HG02943 (cell line): ENCODE results near the gene EIF4G3.
"Not testable (repeated sequence)": the region's sequence is repeated elsewhere in the genome, so short reads cannot be mapped to it uniquely, and the experiment has no call there.

Source experiments
- ATAC-seq: cut with Tn5 transposase; IDR thresholded peaks from one replicate; pipeline ENCODE4 v1.9.1; 2021; ENCODE audit warnings: mild to moderate bottlenecking, low read depth, moderate library complexity; ENCODE audit not compliant: unreplicated experiment

Gene EIF4G3, protein sequence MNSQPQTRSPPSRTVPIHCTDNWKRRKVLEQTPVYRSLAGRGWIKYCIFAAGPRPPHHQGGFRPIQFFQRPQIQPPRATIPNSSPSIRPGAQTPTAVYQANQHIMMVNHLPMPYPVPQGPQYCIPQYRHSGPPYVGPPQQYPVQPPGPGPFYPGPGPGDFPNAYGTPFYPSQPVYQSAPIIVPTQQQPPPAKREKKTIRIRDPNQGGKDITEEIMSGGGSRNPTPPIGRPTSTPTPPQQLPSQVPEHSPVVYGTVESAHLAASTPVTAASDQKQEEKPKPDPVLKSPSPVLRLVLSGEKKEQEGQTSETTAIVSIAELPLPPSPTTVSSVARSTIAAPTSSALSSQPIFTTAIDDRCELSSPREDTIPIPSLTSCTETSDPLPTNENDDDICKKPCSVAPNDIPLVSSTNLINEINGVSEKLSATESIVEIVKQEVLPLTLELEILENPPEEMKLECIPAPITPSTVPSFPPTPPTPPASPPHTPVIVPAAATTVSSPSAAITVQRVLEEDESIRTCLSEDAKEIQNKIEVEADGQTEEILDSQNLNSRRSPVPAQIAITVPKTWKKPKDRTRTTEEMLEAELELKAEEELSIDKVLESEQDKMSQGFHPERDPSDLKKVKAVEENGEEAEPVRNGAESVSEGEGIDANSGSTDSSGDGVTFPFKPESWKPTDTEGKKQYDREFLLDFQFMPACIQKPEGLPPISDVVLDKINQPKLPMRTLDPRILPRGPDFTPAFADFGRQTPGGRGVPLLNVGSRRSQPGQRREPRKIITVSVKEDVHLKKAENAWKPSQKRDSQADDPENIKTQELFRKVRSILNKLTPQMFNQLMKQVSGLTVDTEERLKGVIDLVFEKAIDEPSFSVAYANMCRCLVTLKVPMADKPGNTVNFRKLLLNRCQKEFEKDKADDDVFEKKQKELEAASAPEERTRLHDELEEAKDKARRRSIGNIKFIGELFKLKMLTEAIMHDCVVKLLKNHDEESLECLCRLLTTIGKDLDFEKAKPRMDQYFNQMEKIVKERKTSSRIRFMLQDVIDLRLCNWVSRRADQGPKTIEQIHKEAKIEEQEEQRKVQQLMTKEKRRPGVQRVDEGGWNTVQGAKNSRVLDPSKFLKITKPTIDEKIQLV (N-terminal part only)

DNA sequence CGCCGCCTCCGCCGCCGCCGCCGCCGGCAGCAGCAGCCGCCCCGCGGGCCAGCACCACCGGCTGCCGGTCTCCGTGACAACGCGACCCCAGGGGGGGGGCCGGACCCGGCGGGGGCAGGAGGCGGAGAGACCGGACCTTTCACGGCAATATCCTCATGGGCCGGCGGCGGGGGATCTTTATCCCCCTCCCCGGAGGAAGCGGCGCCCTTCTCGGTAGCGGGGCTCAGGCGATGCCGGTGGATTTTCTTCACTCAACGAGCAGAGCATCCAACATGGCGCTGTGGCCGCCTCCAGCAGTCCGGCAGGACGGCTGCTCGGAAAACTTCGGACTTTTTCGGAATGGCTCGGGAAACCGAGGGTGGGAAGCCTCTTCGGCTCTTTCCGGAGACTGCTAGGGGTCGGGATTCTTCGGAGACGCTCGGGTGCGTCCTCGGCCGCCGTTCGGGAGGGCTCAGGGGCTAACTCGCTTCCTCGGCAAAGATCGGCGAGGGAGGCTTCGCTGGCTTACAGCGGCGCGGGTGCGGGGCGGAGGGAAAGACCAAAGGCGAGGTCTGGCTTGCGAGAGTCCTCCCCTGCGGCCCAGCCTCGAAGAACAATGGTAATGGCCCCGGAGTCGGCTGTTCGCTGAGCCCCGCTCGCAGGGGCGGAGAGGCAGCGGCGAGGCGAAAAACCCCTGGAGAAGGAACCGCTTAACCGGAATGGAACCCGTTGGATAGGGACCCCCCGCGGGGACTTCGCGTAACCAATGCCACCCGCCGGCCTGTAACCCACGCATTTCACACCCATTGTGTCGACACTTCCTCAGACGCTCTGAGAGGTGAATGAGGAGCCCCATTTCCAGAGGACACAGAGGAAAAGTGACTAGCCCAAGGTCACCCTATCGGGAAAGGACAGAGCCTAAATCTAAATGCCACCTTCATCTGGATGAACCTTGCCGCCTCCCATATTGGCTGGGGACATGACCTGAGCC, at the start of gene EIF4G3:
TSS of gene EIF4G3 (minus strand) at position 312 of the 970 bp plus-strand sequence. CDS start 174,155 bp downstream, outside the sequence.
- ATAC-seq, result peak; percentile 91

DNA sequence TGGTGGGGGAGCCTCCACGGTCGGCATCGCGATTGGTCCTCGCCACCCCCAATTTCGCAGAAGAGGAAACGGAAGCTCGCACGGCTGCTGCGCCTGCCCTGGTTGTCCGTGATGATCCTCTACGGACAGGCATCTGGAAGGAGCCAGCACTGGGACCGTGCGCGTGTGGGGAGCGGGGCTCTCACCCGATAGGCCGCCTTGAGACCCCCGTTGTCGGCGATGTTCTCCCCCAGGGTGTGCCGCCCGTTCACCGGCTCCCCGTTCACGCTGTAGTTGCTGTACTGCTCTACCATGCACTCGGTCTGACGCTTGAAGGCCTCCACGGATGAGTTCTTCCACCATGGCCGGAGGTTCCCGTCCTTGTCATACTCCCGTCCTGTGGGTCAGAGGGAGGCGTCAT, 48.4 kb upstream of the EIF4G3 start:
- no peak for ATAC-seq

DNA sequence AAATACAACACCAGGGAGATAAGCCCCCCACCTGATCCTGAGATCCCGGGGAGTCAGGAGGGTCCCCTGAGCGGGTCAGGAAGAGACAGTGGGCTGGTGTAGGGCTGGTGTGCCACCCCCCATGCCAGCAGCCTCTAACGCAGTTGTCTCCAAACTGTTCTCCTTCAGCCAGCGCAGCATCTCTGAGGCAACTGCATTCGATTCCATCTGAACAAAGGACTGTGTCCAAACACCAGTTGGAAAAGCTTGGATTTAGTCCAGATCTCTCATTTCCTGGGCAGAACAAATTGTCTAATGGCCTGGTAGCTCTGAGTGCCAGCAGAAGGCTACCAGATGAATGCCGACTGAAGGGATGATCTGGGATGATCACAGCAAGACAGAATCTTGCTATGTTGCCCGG, 44.1 kb upstream of the EIF4G3 start:
- ATAC-seq, result no peak

DNA sequence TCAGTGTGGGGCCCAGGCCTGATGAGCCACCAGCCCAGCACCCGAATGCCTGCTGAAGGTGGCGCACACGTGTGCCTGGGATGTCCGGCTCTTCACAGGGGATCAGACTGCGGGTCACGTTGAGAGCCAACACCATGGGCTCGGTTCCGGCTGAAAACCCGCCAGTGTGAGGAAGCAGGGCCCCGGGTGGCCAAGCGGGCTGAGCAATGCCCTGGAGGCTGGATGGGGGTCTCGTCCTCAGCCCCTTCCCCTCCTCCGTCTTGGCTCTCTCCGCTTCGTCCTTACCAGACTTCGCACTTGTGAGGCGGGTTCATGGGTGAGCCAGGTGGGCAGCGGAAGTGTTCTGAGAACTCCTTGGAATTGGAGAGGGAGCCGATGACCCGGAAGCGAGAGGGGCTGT, 43.0 kb upstream of the EIF4G3 start:
- no peak for ATAC-seq

DNA sequence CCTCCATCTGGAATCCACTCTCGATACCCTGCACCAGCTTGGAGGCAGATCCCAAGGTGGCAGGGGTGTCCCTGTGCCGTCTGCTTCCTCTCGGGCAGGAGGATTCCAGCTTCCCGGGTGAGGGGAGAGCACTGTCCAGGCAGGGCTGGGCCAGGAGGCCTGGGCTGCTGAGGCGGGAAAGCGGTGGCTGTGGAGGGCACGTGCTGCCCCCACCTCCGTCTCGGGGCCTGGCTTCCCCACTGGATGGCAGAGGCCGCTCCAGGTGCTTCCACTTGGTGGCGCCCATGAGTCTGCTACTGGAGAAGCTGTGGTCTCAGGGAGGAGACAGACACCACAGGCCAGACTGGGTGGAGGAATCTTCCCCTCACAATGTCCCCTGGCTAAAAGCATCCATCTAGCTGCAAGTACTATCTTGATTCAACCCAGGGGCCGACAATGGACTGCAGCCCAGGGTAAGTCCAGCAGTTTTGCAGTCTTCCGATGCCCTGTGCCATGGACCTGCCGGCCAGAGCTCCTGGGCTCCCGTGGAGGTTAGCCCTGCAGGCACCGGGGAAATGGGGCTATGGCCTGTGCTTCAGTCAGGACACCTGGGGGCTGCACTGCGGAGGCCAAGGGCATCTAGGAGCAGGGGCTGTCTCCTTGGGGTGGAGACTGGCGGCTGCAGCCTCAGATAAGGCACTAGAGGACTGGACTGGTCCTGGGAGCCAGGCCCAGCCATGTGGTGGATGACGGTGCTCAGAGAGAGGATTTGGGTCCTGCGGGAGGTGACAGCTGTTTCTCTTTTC, 41.3 kb upstream of the EIF4G3 start:
- ATAC-seq, result no peak

DNA sequence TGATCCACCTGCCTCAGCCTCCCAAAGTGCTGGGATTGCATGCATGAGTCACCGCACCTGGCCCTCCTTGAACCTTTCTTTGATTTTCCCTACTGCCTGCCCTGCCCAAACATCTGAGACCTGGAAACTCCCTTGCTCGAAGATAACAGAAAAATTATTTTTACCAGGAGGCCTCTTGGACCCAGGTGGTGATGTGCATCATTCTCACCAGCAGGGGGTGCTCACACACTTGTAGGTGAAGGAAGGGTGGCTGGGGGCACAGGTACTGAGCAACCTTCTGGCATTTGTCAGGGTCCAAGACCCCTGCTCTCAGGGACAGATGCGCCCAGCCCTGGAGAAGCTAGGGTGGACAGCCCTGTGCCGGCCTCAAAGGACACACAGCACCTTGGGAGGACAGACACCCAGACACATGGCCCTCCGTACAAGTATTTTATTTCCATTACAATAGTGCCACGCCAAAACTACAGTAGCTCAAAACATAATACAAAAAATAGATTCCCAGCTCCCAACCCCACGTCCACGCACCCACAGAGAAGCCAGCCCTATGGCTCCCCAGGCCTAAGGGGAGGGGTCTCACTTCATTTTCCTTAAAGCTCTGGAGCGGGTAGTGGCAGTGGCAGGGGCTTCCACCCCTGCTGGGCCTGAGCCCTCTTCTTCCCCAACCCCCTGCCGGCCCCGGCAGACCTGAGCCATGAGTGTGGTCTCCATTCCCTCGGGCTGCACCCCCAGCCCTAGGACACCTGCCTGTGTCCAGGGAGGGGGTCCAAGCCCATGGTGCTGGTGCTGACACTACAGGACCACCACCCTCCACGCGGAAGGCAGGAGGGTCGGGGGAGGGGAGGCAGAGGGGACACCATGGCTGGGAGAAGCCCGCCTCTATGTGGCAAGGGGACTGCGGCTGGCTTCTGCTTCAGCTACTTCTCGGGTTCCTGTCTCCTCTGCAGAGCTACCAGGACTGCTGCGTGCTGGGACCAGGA, 40.4 kb upstream of the EIF4G3 start:
- ATAC-seq, result no peak

DNA sequence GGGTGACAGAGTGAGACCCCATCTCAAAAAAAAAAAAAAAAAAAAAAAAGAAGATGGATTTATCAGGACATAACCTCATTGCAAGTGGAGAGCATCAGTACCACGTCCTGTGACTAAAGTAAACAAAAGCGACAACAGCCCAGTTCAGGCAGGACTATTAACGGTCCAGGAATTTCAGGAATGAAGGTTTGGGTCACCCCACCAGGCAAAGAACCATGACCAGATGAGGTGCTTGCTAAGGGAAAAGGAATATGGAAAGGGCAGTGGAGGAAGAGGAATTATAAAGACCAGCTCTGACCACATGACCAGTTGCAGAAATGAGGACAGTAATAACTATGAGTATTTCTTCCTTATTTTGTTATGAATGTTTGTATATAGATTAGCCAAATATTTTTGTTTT, 35.4 kb upstream of the EIF4G3 start:
- no peak for ATAC-seq

DNA sequence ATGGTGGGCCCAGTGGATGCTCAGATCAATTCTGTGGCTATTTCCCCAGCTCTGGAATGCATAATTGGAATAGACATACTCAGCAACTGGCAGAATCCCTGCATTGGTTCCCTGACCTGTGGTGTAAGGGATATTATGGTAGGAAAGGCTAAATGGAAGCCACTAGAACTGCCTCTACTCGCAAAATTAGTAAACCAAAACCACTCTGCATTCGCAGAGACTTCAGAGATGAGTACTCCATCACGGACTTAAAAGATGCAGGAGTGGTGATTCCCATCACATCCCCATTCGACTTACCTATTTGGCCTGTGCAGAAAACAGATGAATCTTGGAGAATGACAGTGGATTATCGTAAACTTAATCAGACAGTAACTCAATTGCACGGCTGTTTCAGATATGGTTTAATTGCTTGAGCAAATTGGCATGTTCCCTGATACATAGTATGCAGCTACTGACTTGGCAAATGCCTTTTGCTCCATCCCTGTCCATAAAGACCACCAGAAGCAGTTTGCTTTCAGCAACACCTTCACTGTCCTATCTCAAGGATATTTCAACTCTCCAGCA, 31.5 kb upstream of the EIF4G3 start:
- ATAC-seq, result not testable (repeated sequence)

DNA sequence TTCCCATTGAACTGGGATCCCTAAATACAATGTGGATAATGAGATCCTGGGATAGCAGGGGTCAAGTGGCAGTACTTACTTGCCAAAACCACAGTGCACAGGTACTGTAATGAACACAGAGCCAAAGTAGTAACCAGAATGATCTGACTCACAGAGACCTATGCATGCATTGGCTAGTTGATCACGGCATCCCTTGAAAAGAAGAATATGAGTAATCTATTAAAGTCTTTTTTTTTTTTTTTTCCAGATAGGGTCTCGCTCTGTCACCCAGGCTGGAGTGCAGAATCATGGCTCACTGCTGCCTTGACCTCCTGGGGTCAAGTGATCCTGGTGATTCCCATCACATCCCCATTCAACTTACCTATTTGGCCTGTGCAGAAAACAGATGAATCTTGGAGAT, 29.4 kb upstream of the EIF4G3 start:
- ATAC-seq, result no peak

DNA sequence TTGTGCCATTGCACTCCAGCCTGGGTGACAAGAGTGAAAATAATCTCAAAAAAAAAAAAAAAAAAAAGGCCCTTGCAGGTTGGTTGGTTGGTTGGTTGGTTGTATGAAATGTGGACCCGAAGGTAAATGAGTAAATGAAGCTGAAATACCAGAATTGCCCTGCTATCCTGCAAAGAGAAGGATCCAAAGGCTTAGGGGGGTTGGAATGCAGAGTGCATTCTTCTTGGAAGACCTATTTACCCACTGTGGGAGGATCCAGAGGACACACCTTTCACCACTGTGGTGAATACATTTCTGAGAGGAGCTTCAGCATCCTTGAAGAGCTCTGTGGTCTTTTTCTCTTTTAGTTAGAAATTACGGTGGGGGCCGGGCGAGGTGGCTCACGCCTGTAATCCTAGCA, 28.7 kb upstream of the EIF4G3 start:
- no peak for ATAC-seq

DNA sequence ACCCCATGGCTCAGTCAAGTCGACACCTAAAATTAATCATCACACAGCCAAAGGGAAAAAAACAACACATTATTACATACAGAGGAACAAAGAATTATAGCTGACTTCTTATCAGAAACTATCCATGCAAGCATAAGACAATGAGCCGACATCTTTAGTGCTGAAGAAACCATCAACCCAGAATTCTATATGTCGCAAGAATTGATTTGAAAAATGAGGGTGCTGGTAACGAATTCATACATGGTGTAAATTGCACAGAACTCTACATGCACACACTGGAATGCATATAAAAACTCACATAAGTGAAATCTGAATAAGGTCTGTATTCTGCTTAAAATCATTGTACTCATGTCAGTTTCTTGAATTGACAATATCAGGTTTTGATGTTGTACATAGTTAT, 25.0 kb upstream of the EIF4G3 start:
- ATAC-seq, result no peak

DNA sequence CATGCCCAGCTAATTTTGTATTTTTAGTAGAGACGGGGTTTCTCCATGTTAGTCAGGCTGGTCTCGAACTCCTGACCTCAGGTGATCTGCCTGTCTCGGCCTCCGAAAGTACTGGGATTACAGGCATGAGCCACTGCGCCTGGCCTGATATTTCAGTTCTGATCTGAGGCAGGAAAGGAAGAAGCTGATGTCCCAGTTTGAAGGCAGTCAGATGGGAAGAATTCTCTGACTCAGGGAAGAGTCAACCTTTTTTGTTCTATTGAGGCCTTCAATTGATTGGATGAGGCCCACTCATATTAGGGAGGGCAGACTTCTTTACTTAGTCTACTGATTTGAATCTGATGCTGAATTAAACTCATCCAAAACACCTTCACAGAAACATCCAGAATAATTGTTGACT, 24.5 kb upstream of the EIF4G3 start:
- ATAC-seq, result not testable (repeated sequence)

DNA sequence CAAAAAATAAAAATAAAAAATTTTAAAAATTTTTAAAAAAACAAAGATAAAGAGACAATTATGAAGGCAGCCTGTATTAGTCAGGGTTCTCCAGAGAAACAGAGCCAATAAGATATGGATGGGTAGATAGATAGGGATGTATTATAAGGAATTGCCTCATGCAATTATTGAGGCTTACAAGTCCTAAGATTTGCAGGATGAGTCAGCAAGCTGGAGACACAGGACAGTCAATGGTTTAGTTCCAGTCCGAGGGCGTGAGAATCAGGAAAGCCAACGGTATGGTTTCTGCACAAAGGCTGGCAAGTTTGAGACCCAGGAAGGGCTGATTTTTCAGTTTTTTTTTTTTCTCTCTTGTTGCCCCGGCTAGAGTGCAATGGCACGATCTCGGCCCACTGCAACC, 24.1 kb upstream of the EIF4G3 start:
- ATAC-seq, result no peak

DNA sequence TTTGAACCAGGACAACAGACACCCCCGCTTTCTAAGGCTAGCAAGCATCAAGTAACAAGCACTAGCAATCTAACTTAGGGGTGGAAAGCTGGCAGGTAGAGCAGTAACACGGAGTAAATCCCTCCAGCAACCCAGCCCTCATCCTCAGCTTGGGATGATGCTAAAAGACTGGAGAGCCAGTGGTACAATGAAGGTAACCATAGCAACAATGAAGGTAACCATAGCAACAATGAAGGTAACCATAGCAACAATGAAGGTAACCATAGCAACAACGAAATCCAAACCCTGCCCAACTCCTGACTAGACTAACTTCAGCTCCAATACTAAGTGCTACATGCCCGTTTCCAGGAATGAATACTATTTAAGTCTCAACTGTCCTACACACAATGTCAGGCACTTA, 22.2 kb upstream of the EIF4G3 start:
- ATAC-seq, result no peak

DNA sequence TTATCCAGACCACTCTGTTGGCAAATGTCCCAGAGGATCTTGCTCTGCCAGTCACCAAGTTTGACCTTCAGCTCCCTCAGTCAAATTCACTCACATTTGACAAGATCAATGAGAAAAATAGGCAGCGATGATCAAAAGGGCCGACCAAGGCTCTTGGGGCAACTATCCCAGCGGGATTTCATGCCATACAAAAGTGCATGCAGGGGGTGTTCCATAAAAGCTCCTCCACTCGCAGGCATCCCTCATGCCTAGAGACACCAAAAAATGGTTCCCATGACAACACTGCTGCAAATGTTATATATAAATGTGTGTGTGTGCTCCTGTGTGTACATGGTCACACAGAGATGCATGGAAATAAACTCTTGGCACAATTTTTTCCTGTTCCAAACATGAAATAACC, 16.2 kb upstream of the EIF4G3 start:
- no peak for ATAC-seq

DNA sequence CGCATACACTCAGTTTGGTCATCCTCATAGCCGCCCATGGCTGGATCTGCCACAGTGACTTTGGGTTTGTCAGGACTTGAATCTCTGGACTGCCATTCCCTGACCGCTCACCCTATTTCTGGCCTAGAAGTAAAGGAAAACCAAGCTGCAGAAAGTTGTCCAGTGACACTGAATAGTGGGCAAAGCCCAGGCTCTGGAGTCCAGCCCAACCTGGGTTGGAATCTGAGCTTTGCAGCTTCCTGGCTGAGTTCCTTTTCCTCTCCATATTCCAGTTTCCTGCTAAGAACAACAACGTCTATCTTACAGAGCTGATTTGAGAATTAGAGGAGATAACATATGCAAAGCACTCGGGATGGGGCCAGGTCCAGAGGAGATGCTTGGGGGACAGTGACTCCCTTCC, 15.6 kb upstream of the EIF4G3 start:
- no peak for ATAC-seq

DNA sequence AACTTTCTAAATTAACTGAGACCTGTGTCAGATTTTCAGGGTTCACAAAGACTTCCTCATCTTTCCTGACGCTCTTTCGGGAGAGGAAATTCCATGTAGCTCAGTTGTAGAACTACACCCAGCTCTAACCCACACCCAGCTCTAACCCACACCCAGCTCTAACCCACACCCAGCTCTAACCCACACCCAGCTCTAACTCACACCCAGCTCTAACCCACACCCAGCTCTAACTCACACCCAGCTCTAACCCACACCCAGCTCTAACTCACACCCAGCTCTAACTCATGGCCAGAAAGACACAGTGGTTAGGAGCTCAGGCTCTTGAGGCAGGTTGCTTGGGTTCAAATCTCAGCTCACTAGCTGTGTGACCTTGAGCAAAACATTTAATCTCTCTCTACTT, 14.1 kb upstream of the EIF4G3 start:
- ATAC-seq, result not testable (repeated sequence)
